NOMO-1 treated with dmso at 0.1 percent for 144 hours (cell line): ENCODE data around the gene MCF2L2.
"Not testable (repeated sequence)": the region's sequence is repeated elsewhere in the genome, so short reads cannot be mapped to it uniquely, and the experiment has no call there.

Source experiments
- DNase-seq: peaks from one replicate; lab custom pipeline; 2025; ENCODE audit not compliant: unreplicated experiment; lab: John Stamatoyannopoulos, UW

MCF2L2 gene

GRCh38 chr3:183372911-183373310 lies 55.5 kb downstream of the MCF2L2 start:
- no peak for DNase-seq

- not testable (repeated sequence) for DNase-seq
Observed at GRCh38 chr3:183371600-183371968, 56.8 kb downstream of the MCF2L2 start.

- no peak for DNase-seq
Observed at GRCh38 chr3:183370391-183370790, 58.0 kb downstream of the MCF2L2 start.

GRCh38 chr3:183369627-183370026 lies 58.8 kb downstream of the MCF2L2 start:
- DNase-seq: no peak

GRCh38 chr3:183369117-183369516 lies 59.3 kb downstream of the MCF2L2 start:
- DNase-seq: peak; percentile 97

- DNase-seq: no peak
Observed at GRCh38 chr3:183360971-183361624, 67.3 kb downstream of the MCF2L2 start.

- DNase-seq: no peak
Observed at GRCh38 chr3:183359036-183359435, 69.4 kb downstream of the MCF2L2 start.

GRCh38 chr3:183357564-183358079 lies 70.8 kb downstream of the MCF2L2 start:
- DNase-seq: no peak

GRCh38 chr3:183356920-183357319 lies 71.5 kb downstream of the MCF2L2 start:
- no peak for DNase-seq

- no peak for DNase-seq
Observed at GRCh38 chr3:183354874-183355273, 73.5 kb downstream of the MCF2L2 start.

GRCh38 chr3:183354325-183354831 lies 74.0 kb downstream of the MCF2L2 start:
- no peak for DNase-seq

GRCh38 chr3:183353421-183353820 lies 75.0 kb downstream of the MCF2L2 start:
- DNase-seq: no peak

- DNase-seq: no peak
Observed at GRCh38 chr3:183350164-183350563, 78.3 kb downstream of the MCF2L2 start.

- no peak for DNase-seq
Observed at GRCh38 chr3:183349421-183350157, 78.8 kb downstream of the MCF2L2 start.

- DNase-seq: no peak
Observed at GRCh38 chr3:183342824-183343223, 85.6 kb downstream of the MCF2L2 start.

GRCh38 chr3:183341545-183342288 lies 86.7 kb downstream of the MCF2L2 start:
- DNase-seq: no peak

GRCh38 chr3:183340222-183340621 lies 88.2 kb downstream of the MCF2L2 start:
- DNase-seq: no peak

- DNase-seq: no peak
Observed at GRCh38 chr3:183339461-183340086, 88.8 kb downstream of the MCF2L2 start.

- DNase-seq: no peak
Observed at GRCh38 chr3:183338520-183338919, 89.9 kb downstream of the MCF2L2 start.

- DNase-seq: no peak
Observed at GRCh38 chr3:183332487-183332886, 95.9 kb downstream of the MCF2L2 start.

- DNase-seq: peak; percentile 75
Observed at GRCh38 chr3:183331498-183331897, 96.9 kb downstream of the MCF2L2 start.
